GM23248 (cell line): Measurements from ENCODE around the gene SCTR.

Experiments
- EZH2 ChIP-seq: fragments of 200-600 bp; sonication (generic); IDR thresholded peaks from 2 replicates; pipeline ENCODE4 v1.6.1; 2018; ENCODE audit warnings: antibody characterized with exemption, mild to moderate bottlenecking; ENCODE audit not compliant: insufficient read depth, poor library complexity, severe bottlenecking
- EZH2phosphoT487 ChIP-seq: fragments of 200-600 bp; sonication (generic); IDR thresholded peaks from 2 replicates; pipeline ENCODE4 v1.6.1; 2018; ENCODE audit warnings: antibody characterized with exemption, moderate library complexity, mild to moderate bottlenecking, low read depth; ENCODE audit not compliant: insufficient read depth

- TF ChIP-seq EZH2 (no peak), EZH2phosphoT487 (no peak)
Observed at GRCh38 chr2:119553687-119554344, 29.5 kb upstream of the SCTR start.
